Stimulated activated CD4-positive, alpha-beta T cell treated with anti-CD3 and anti-CD28 coated beads, Interleukin-15, amount 100 ng/mL, for 24 hours (primary cell): Measurements from ENCODE around the gene CYP2D6.
"Not testable (repeated sequence)": the region's sequence is repeated elsewhere in the genome, so short reads cannot be mapped to it uniquely, and the experiment has no call there.

Experiments
- DNase-seq: peaks from one replicate; pipeline ENCODE4 v3.0.0-alpha.2; 2020

Gene CYP2D6

DNA sequence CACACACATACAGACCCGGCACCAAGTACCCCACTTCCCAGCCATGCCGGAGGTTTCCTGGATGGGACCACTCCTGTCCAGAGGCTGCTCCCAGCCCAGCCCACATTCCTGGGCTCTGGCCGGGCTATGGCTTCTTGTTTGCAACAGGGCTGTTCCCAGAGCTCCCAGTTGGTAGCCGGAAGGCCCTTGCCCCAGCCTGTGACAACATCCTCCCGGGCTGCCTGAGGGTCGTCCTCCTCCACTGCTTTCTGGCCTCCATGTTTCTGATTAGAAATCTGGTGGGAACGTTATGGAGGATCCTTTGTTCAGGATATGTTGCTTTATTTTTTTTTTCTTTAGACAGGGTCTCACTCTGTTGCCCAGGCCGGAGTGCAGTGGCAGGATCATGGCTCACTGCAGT, 952 bp upstream of the CYP2D6 start:
- DNase-seq = no peak

DNA sequence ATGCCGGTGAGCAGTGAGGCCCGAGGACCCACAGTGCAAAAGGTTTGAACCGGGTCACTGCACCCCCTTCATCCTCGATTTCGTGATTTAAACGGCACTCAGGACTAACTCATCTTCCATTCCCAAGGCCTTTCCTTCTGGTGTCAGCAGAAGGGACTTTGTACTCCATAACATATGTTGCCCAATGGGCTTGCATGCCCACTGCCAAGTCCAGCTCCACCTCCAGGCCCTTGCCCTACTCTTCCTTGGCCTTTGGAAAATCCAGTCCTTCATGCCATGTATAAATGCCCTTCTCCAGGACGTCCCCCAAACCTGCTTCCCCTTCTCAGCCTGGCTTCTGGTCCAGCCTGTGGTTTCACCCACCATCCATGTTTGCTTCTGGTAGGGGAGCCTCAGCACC, 428 bp downstream of the CYP2D6 start:
- DNase-seq = not testable (repeated sequence)

DNA sequence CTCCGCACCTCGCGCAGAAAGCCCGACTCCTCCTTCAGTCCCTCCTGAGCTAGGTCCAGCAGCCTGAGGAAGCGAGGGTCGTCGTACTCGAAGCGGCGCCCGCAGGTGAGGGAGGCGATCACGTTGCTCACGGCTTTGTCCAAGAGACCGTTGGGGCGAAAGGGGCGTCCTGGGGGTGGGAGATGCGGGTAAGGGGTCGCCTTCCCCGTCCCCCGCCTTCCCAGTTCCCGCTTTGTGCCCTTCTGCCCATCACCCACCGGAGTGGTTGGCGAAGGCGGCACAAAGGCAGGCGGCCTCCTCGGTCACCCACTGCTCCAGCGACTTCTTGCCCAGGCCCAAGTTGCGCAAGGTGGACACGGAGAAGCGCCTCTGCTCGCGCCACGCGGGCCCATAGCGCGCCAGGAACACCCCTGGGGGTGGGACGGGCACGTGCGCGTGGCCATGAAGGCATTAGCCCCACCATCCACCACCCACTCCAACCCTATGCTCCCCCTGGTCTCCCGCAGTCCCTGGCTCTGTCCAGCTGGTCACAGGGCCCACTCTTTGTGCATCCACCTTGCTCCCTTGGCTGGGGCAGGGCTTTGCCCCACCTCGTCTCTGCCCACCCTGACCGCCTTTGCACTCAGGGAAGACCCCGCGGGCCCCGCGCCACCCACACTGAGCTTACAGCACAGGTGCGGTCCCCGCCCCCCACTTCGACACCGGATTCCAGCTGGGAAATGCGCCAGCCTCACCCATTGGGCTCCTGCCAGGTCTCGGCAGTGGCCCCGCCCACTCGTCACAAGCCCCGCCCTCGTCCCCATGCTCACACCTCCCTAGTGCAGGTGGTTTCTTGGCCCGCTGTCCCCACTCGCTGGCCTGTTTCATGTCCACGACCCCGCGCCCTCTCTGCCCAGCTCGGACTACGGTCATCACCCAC, 1.6 kb downstream of the CYP2D6 start:
- DNase-seq = peak; percentile 45

DNA sequence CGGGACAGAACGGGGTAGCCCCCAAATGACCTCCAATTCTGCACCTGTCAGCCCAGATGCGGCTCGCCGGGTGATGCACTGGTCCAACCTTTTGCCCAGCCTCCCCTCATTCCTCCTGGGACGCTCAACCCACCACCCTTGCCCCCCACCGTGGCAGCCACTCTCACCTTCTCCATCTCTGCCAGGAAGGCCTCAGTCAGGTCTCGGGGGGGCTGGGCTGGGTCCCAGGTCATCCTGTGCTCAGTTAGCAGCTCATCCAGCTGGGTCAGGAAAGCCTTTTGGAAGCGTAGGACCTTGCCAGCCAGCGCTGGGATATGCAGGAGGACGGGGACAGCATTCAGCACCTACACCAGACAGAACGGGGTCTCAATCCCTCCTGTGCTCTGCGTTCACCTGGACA, 2.6 kb downstream of the CYP2D6 start:
- not testable (repeated sequence) for DNase-seq

DNA sequence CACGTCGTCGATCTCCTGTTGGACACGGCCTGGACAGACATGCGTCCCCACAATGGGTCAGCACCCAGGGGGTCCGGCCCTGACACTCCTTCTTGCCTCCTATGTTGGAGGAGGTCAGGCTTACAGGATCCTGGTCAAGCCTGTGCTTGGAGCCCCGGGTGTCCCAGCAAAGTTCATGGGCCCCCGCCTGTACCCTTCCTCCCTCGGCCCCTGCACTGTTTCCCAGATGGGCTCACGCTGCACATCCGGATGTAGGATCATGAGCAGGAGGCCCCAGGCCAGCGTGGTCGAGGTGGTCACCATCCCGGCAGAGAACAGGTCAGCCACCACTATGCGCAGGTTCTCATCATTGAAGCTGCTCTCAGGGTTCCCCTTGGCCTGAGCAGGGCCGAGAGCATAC, 3.0 kb downstream of the CYP2D6 start:
- DNase-seq = no peak

DNA sequence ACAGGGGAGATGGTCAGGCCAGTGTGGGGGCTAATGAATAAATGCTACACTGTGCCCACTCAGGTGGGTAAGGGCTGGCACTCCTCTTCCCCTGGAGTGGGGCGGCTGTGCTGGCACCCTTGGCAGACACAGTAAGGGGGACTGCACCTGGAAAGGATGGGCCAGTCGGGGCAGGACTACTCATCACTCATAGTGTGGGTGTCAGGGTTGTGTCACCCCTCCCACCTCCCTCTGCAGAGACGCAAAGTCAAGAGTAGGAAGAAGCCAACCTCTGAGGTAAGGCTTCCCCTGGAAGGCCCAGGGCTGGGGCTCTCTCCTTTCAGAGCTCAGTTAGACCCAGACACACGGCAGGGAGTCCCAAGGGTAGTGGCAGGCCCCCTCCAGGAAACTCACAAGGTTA, 7.1 kb downstream of the CYP2D6 start:
- DNase-seq = not testable (repeated sequence)

DNA sequence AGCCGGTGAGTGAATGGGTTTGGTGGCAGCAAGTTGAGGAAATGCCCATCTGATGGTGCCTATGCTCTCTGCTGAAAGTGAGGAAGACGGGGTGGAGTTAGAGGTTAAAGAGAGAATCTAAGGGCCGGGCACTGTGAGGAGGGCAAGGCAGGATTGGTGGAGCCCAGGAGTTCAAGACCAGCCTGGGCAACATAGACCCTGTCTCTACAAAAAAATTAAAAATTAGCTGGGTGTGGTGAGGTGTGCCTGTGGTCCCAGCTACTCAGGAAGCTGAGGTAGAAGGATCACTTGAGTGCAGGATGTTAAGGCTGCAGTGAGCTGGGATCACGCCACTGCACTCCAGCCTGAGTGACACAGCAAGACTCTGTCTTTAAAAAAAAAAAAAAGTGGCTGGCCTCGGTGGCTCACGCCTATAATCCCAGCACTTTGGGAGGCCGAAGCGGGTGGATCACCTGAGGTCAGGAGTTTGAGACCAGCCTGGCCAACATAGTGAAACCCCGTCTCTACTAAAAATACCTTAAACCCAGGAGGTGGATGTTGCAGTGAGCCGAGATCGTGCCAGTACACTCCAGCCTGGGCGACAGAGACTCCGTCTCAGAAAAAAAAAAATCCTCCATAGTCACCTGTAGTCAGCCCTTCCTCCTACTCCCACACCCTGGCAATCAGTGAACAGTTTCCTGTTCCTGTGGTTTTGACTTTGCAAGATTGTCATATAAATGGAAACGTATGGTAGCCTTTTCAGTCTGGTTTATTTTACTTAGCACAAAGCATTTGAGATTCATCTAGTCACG, 10.2 kb downstream of the CYP2D6 start:
- DNase-seq = peak; percentile 60

DNA sequence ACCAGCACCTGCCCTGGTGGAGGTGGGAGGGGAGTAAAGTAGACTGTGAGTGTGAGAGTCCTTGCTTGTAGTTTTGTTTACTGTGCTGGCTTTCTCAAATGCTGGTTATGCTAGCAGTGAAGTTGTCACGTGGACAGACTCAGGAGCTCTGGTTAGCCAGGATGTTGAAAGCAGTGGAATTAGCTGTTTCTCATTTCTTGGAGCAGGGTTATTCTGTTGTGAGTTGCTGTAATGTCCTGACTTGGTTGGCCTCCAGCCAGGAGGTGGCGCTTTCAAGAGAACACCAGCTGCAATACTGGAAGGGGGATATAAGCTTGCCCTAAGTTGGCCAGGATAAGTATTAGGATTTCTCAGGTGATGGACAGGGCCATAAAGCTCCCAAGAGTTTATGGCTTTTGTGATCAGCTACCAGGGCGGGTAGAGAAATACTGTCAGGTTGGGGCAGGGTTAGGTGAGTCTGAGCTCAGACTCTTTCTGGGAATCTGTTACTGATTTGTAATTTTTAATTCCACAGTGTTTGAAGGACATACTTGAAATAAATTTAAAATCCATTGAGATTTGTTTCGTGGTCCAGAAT, 13.7 kb downstream of the CYP2D6 start:
- no peak for DNase-seq

DNA sequence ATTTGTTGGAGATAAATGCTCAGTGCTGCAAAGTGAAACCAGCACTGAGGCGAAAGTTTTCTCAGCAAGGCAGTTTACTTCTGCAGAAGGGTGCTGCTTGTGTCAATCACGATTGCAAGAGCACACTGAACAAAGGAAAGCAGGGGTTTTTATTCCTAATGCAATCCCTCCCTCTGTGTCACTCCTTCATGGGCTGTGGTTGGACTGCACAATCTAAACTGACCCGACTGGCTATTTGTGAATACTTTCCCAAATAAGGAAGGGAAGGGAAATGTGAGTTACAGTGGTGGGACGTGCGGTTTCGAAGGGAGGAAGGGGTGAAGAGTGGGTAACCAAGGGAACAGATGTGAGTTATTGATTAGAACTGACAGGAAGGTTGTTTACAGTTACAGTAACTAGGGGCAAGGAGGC, 15.2 kb downstream of the CYP2D6 start:
- DNase-seq = not testable (repeated sequence)

DNA sequence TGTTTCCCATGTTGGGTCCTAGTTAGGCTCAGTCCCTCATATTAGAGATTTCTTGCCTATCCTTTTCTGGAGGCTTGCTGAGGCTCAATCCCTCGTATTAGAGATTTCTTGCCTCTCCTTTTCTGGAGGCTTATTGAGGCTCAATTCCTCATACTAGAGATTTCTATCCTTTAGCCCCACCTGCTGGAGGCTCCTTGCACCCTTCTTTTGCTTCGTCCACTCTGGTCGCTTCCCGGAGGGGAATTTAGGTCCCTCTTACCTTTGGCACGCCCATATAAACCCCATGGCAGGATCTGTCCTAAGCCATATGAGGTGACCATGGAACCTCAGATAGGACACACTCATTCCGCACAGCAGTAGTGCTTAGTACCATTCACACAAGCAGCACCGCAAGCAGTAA, 15.9 kb downstream of the CYP2D6 start:
- DNase-seq = no peak

DNA sequence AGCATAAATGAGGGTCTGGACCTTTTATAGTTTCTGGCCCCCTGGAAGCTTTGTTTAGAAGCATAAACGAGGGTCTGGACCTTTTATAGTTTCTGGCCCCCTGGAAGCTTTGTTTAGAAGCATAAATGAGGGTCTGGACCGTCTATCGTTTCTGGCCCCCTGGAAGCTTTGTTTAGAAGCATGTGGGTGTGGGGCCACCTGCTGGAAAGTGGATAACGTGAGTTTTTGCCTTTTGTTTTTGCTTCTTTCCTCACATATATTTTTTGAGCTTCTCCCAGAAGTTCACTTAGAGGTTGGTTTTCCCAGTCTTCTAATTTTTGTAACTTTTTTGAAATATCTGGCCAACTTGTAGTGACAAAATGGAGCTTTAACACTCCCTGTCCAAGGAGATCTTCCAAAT, 17.8 kb downstream of the CYP2D6 start:
- DNase-seq = not testable (repeated sequence)

DNA sequence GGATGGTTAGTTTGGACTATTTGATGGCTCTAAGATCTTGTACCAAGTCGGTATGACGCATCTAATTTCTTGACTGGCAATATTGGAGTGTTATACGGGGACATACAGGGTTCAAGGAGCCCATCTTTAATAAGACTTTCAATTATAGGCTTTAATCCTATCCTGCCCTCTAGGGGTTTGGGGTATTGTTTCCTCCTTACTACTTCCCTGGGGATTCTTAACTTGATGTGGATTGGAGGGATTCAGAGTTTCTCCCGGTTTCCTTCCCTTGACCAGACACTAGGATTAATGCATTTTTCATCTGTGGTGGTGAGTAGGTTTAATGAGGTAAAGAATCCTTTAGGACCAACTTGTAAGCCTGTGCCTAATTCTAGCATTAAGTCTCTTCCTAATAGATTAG, 18.8 kb downstream of the CYP2D6 start:
- DNase-seq = no peak

DNA sequence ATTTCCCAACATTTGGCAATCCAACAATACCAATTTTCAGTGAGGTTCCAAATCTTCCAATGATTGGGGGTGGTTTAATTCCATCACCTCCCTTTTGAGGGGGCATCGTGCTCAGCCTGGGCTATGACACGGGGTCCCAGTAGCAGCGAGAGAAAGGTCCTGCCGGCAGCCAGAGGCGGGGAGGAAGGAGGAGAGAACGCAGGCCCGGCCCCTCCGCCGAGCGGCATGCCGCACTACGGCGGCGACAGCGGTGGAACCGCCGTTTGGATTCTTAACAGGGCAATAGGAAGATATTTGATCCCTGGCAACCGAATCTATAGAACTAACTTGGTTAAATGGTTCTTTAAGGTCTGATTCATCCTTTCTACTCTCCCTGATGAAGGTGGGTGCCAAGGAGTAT, 21.8 kb downstream of the CYP2D6 start:
- no peak for DNase-seq

DNA sequence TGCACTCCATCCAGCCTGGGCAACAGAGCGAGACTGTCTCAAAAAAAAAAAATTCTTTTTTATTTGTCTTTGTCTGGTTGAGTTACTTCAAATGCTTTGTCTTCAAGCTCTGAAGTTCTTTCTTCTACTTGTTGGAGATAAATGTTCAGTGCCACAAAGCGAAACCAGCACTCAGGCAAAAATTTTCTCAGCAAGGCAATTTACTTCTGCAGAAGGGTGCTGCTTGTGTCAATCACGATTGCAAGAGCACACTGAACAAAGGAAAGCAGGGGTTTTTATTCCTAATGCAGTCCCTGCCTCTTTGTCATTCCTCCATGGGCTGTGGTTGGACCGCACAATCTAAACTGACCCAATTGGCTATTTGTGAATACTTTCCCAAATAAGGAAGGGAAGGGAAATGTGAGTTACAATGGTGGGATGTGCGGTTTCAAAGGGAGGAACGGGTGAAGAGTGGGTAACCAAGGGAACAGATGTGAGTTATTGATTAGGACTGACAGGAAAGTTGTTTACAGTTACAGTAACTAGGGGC, 26.2 kb downstream of the CYP2D6 start:
- not testable (repeated sequence) for DNase-seq

DNA sequence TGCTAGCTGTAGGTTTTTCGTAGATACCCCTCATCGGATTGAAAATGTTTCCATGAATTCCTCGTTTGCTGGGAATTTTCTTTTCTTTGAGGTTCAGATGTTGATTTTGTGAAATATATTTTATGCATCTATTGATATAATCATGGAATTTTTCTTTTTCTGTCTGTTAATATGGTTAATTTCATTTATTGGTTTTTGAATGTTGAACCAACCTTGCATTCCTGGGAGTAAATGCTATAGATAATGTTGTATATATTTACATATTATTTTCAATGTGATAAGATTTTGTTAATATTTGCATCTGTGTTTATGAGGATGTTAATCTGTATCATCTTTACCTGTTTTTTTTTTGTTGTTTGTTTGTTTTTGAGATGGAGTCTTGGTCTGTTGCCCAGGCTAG, 29.4 kb downstream of the CYP2D6 start:
- no peak for DNase-seq

DNA sequence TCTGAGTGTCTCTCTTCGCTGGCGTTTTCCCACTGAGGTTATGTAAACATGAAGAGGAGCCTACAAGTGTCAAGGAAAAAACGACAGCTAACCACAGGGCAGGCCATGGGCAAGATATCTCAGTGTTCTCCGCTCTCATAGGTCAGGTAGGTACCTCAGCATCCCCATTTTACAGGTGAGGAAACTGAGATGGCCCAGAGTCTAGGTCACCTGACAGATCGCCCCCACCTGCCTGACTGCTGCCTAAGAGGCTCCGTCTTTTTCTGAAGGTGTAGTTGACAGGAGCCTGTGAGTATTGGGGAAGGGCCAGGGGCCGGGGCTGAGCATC, 39.2 kb downstream of the CYP2D6 start:
- DNase-seq = no peak

DNA sequence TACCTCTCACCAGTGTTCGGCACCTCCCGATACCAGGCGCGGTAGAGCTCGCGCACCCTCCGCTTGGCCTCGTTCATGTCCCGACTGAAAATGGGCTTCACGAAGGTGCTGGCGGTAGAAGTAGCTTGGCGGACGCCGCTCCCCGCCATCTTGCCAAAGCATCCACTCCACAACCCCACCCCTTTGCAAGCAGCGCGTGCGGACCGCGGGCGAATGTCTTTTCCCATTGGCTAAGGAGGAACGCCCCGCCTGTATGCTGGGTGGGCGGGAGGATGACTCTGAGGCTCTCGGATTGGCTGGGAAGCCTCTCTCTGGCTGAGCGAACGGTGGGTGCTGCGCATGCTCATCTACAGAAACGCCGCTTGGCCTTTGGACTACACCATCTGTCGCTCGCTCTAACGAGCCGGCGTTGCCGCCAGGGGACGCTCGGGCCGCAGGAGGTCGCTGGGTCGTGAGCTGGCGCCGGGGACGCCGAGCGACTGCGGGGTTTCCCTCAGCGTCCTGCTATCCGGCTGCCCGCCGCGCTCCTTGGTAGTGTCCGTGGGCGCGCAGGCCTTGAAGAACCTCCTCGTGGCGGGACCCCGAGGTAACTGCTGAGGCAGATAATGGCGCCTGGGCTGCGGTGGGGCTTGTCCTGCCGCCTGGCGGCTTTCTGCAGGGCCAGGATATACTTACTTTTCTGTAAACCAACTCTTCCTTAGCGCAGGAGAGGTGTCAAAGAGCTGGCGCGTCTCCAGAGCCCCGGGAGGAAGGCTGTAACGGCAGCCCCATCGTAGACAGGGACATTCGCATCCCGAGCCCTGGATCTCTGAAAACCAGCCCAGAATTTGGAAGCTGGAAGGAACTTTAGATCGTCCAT, 39.8 kb downstream of the CYP2D6 start, which contains the start of gene NDUFA6:
NDUFA6 (minus strand) TSS at position 177 of the 859 bp plus-strand sequence; CDS start at position 149, 28 bp downstream.
- DNase-seq = peak; percentile 99

DNA sequence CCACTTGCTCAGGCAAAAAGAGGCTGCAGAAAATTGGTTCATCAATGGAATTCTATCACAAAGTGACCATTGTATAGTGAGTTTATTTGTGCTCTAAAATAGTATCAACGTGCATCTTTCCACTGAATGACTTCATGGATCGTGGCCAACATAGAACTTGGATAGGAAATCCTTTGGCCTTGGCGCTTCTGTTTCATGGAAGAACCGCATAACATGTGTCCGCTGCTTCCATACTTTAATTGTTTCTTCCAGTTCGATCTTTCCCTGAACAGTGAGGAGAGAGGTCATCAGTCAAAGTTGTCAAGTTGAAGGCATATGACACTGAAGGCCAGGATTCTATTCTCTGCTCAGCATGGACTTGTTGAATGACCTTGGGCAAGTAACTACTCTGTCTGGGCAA, 44.6 kb downstream of the CYP2D6 start:
- DNase-seq = no peak

DNA sequence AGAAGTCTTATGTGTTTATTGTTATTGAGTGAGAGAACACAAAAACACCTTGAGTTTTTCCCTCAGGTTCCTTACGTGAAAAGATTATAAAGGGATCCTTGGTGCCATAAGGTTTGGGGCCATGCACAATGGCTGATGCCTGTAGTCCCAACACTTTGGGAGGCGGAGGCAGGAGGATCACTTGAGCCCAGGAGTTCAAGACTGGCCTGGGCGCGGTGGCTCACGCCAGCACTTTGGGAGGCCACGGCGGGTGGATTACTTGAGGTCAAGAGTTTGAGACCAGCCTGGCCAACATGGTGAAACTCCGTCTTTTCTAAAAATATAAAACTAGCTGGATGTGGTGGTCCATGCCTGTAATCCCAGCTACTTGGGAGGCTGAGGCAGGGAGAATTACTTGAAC, 45.7 kb downstream of the CYP2D6 start:
- DNase-seq = no peak

DNA sequence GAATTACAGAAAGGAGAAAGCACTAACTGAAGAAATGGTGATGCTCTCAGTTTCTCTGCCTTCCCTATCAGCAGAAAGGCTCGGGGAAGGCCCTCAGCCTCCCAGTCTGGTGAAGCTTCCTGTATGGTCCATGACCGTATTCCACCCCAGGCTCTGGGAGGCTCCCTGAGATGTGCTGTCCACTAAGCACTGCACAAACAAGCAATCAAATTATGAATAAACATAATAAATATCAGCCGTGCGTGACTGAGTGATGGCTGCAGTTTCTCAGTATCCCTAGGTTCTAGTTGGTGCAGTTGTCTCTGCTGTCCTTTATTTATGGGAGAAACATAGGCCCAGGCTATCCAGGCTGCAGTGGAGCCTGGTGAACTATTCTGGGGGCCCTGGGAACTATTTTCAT, 47.5 kb downstream of the CYP2D6 start:
- DNase-seq = no peak

DNA sequence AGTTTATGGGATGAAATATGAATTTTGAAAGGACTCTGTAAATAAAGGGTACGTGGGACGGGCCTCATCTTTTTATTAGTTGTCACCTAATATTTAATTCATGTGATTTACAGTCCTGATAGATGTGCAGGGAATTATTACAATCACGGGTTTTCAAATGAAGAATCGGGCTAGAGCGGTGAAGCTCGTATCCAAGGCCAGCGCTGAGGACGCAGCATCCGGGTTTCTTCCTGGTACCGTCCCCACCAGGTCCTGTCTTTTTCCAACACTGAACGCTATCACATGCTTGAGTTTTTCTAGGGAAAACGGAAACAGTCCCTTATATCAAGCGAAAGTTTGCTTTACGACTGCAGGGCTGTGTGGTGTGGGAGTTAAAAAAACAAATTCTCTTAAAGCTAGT, 50.3 kb downstream of the CYP2D6 start:
- DNase-seq = peak; percentile 35
